ENCODE data around the gene NPHP4.

The NPHP4 gene

GRCh38 chr1:5828308-5828935, 163.8 kb downstream of the NPHP4 start:
- DNase-seq (ENCODE audit: low read depth): no peak

GRCh38 chr1:5827516-5827915, 164.7 kb downstream of the NPHP4 start:
- no peak for DNase-seq (ENCODE audit: low read depth)

- no peak for DNase-seq (ENCODE audit: low read depth)
These were observed 165.6 kb downstream of the NPHP4 start for GRCh38 chr1:5826601-5827000.

GRCh38 chr1:5822726-5823125, 169.5 kb downstream of the NPHP4 start:
- no peak for DNase-seq (ENCODE audit: low read depth)

- no peak for DNase-seq (ENCODE audit: low read depth)
These were observed 170.0 kb downstream of the NPHP4 start for GRCh38 chr1:5822266-5822665.

GRCh38 chr1:5821540-5822176, 170.6 kb downstream of the NPHP4 start:
- no peak for DNase-seq (ENCODE audit: low read depth)

- DNase-seq (ENCODE audit: low read depth): no peak
These were observed 172.2 kb downstream of the NPHP4 start for GRCh38 chr1:5820026-5820421.

GRCh38 chr1:5819391-5820025, 172.7 kb downstream of the NPHP4 start:
- DNase-seq (ENCODE audit: low read depth): no peak

- no peak for DNase-seq (ENCODE audit: low read depth)
These were observed 173.5 kb downstream of the NPHP4 start for GRCh38 chr1:5818755-5819154.

GRCh38 chr1:5815716-5816115, 176.5 kb downstream of the NPHP4 start:
- DNase-seq (ENCODE audit: low read depth): no peak

- DNase-seq (ENCODE audit: low read depth): no peak
These were observed 177.0 kb downstream of the NPHP4 start for GRCh38 chr1:5815211-5815610.

GRCh38 chr1:5814046-5814619, 178.1 kb downstream of the NPHP4 start:
- DNase-seq (ENCODE audit: low read depth): no peak

GRCh38 chr1:5813480-5813879, 178.7 kb downstream of the NPHP4 start:
- no peak for DNase-seq (ENCODE audit: low read depth)
